Left lobe of liver (tissue), 2 donors: ENCODE data around the gene TGFB1I1. TPM values are rescaled to one million over a fixed set of nuclear protein-coding genes. Genes with fewer than 3 reads are reported as not detected.
"Not testable (repeated sequence)": the region's sequence is repeated elsewhere in the genome, so short reads cannot be mapped to it uniquely, and the experiment has no call there.

Experiments used
- ATAC-seq: fragments of 200-7000 bp; cut with Tn5 transposase; one replicate; pipeline ENCODE4 v1.9.1; 2020; ENCODE audit warnings: mild to moderate bottlenecking, moderate library complexity
- DNase-seq: peaks from one replicate; pipeline ENCODE4 v3.0.0-alpha.2; 2020; ENCODE audit warnings: low spot score
- total RNA-seq: library from RNA; stranded (reverse); gene quantifications from one replicate; pipeline ENCODE4 v1.2.1, GENCODE V29; 2021
- donor health status: DM: no; HTN: no; CAD: no; lungs with moderate emphysema.
- donor health status: DM: no; HTN: yes; CAD: no.

TGFB1I1 gene
- total RNA-seq, 1 donor from 2014 or later, result 3.1 TPM

DNA sequence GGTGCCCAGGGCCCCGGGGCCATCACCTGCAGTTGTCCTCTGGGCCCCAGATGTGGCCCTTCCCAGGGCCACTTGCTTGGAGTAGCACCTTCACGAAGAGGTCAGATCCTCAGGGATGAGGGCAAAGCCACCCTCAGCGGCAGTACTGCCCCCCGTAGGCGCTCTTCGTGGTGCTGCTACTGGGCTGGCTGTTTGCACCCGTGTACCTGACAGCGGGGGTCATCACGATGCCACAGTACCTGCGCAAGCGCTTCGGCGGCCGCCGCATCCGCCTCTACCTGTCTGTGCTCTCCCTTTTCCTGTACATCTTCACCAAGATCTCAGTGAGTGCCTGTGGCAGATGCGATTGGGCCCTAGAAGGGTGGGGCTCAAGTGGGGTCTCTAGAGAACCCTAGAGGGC lies 13.6 kb downstream of the TGFB1I1 start:
- no peak for DNase-seq
- ATAC-seq, result no peak

DNA sequence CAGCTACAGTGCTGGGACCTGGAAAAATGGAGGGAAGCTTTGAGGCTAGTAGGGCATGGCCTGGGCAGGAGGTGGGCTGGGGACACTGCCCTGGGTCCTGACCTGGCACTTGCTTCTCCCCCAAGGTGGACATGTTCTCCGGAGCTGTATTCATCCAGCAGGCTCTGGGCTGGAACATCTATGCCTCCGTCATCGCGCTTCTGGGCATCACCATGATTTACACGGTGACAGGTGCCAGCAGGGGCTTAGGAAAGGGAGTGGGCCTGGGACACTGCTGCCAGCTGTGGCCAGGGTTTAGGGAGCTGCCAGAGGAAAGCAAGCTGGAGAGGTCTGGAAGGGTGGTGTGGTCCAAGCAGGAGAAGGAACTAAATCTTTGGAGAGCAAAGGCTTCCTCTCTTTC lies 14.1 kb downstream of the TGFB1I1 start:
- ATAC-seq, result no peak

DNA sequence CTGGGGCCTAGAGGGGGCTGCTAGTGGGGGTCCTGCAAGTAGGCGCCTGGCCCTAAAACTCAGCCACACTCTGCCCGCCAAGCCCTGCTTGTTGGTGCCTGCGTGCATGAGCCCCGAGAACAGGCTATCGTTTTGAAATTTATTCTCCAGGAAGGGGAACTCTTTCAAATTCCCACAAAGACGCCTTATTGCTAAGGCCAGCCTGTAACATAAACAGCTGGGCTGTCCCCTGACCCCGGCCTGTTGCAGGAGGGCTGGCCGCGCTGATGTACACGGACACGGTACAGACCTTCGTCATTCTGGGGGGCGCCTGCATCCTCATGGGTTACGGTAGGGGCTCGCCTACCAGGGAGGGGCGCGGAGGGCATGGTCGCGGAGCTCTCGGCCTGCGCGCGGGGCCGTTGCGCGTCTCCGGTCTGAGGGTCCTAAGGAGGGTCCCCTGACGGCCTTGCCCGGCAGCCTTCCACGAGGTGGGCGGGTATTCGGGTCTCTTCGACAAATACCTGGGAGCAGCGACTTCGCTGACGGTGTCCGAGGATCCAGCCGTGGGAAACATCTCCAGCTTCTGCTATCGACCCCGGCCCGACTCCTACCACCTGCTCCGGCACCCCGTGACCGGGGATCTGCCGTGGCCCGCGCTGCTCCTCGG lies 15.2 kb downstream of the TGFB1I1 start:
- no peak for ATAC-seq
- DNase-seq, result no peak

More for the DNA sequence above, 14.1 kb downstream of the TGFB1I1 start:
- DNase-seq, result no peak

DNA sequence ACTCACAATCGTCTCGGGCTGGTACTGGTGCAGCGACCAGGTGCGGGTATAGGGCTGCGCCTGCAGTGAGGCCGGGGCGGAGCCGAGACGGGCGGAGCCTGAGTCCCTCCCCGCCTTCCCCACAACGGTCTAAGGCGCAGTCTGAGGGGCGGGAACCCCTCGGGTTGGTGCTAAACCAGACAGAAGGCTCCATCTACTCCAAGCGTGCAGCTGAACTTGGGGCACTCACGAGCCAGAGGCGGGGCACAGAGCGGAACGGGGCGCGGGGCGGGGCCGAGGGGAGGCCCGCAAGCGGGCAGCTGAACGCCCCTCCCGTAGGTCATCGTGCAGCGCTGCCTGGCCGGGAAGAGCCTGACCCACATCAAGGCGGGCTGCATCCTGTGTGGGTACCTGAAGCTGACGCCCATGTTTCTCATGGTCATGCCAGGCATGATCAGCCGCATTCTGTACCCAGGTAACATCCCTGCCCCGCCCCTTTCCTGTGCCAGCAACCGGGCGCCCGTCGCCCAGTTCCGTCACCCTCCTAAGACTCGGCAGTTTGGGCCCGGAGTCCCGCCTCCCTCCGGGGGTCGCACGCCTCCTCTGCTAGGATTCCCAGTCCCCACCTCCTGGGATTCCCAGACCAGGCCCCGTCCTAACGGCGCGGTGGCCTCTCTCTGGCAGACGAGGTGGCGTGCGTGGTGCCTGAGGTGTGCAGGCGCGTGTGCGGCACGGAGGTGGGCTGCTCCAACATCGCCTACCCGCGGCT lies 15.9 kb downstream of the TGFB1I1 start:
- ATAC-seq (peak; percentile 79), DNase-seq (peak; percentile 60)

DNA sequence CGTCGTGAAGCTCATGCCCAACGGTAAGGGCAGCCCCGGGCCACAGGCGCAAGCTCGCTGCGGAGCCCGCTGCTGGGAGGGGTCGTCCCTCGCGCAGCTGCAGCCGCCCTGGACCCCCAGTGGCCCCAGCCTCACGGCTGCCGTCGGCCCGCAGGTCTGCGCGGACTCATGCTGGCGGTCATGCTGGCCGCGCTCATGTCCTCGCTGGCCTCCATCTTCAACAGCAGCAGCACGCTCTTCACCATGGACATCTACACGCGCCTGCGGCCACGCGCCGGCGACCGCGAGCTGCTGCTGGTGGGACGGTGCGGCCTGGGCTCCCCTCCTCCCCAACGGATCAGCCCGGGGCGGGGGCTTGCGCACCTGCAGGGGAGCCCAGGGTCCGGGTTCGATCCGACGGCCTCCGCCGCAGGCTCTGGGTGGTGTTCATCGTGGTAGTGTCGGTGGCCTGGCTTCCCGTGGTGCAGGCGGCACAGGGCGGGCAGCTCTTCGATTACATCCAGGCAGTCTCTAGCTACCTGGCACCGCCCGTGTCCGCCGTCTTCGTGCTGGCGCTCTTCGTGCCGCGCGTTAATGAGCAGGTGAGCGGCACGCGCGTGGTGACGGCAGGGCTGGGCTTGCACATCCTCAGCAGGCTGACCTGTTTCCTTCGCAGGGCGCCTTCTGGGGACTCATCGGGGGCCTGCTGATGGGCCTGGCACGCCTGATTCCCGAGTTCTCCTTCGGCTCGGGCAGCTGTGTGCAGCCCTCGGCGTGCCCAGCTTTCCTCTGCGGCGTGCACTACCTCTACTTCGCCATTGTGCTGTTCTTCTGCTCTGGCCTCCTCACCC lies 16.7 kb downstream of the TGFB1I1 start:
- no peak for DNase-seq
- ATAC-seq, result peak; percentile 31

DNA sequence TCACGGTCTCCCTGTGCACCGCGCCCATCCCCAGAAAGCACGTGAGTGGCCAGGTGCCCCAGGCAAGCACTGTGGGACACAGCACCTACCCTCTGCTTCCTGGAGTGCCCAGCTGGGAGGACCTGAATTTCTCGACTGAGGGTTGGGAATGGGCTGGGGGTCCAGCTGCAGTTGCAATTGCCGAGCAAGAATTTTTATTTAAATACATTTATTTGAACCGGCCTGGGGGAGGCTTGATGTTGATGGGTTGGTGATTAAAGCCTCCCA lies 17.3 kb downstream of the TGFB1I1 start:
- ATAC-seq (peak; percentile 2), DNase-seq (no peak)

DNA sequence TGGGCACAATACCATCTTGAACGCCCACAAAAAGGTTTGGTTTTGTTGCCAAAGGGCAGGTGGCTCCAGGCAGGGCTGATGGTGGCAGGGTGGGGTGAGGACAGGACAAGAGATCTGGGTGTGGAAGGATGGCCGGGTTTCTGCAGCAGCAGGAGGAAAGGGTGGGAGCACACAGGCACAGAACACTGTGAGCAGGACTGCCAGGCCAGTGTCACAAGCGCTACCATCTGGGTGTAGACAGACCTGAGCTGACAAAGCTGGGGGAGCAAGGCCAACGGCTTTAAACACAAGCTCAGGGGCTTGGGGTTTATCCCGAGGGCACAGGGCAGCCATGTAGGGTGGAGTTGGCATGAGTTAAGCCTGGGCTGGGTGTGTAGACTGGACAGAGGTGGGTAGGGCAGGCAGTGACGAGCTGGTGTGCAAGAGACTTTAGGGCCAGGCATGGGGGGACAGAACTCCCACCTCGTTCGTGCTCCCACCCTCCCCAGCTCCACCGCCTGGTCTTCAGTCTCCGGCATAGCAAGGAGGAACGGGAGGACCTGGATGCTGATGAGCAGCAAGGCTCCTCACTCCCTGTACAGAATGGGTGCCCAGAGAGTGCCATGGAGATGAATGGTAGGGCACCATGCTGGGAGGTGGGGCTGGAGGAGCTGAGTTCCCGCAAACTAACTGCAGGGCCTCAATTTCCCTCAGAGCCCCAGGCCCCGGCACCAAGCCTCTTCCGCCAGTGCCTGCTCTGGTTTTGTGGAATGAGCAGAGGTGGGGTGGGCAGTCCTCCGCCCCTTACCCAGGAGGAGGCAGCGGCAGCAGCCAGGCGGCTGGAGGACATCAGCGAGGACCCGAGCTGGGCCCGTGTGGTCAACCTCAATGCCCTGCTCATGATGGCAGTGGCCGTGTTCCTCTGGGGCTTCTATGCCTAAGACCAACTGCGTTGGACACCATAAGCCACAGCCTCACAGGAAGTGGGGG lies 17.9 kb downstream of the TGFB1I1 start:
- DNase-seq (no peak), ATAC-seq (no peak)

DNA sequence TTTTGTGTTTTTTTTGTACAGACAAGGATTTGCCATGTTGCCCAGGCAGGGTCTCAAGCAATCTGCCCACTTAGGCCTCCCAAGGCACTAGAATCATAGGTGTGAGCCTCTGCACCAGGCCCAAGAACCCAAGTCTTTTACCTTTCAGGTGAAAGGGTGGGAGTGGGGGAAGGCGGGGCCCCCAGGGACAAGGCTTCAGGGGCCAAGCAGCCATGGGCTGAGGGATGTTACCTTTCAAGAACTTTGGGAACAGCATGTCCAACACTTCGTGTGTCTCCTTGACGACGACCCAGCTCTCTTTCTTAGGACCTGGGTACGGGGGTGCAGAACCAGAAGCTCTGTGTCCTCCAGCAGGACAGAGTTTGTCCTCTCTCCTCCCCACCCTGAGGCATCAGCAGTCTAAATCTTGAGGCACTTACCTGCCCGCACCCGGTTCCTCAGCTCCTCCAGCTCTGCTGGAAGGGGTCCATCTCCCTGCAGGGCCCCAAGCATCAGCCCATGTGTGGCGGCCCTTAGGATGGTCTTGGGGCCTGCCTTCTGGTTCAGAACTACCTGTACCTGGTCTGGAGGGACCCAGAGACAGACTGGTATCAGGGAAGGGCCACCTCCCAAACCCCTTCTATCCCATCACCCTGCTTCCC lies 19.9 kb downstream of the TGFB1I1 start:
- ATAC-seq (no peak), DNase-seq (no peak)

DNA sequence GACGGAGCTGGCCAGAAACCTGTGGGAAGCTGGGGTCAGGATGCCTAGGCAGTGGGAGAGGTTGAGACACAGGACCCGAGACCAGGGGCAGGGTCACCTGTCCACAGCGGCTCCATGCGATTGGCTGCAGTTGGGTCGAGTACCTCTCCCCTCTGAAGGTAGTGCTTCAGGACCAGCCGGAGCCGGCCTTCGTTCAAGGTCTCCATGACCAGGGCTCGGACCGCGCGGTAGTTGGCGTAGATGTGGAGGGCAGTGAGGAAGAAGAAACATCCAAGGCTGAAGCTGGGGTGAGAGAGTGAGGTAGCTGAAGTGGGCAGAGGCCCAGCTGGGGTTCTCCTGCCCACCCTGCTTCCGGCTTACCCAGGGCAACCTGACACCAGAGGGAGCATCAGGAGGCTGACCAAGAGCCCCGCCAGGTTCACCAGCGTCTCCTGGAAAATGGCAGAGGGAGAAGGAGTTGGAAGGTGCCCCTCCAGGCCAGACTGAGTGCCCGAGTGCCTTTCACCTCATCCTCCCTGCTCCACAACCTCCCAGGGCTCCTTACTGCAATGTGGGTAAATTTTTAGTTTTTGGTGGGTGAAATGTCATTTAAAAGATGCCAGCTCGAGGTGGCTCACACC lies 21.7 kb downstream of the TGFB1I1 start:
- DNase-seq (no peak), ATAC-seq (no peak)

DNA sequence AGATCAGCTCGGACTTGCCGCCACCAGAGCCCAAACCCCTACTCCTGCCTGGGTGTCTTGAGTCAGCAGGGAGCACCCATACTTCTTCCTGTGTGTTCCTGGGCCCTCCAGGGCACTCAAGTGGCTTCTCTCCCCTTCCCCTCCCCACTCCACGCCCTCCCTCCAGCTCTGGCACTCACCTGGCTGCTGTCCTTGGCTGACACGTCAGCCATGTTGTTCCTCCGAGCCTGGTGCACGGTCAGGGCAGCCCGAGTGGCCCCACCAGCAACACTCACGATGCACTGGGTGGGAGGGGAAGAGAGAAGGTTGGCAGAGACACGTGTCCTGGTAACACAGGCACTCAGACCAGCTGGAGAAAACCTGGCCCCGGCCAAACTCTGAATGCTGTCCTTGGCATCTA lies 24.7 kb downstream of the TGFB1I1 start:
- DNase-seq (no peak), ATAC-seq (no peak)

DNA sequence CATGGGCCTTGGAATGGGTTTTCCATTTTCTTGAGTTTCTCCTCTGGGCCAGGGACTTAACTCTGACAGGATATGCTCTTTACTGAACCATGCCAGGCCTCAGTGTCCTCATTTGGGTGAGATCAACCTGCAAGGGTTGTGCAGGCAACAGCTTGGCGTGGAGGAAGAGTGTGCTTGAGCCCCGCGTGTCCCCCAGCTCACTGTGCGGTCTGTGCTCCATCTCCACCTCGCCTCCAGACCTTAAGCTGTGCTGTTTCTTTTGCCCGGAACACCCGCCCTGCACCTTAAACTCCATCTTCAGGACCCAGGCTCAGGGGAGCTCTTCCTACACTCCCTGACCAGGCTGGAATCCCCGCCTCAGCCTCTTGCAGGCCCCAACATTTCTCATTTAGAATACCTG lies 26.5 kb downstream of the TGFB1I1 start:
- DNase-seq, result no peak
- ATAC-seq, result no peak

DNA sequence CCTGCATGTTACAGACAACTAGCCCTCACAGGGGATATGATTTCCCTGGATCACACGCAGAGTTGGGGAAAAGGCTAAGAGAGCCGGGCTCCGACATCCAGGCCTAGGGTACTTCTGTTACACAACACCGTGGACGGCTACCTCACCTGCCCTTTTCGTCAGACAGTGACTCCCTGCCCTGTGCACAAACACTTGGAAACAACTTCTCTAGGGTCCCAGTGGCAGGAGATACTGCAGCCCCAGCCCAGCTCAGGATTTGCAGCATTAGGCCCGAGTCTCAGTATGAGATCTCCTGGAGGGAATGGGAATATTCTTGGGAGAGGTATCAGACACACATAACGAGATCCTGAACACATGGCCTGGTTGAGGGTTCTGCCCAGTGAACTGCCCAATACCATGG lies 28.0 kb downstream of the TGFB1I1 start:
- ATAC-seq (no peak), DNase-seq (no peak)

DNA sequence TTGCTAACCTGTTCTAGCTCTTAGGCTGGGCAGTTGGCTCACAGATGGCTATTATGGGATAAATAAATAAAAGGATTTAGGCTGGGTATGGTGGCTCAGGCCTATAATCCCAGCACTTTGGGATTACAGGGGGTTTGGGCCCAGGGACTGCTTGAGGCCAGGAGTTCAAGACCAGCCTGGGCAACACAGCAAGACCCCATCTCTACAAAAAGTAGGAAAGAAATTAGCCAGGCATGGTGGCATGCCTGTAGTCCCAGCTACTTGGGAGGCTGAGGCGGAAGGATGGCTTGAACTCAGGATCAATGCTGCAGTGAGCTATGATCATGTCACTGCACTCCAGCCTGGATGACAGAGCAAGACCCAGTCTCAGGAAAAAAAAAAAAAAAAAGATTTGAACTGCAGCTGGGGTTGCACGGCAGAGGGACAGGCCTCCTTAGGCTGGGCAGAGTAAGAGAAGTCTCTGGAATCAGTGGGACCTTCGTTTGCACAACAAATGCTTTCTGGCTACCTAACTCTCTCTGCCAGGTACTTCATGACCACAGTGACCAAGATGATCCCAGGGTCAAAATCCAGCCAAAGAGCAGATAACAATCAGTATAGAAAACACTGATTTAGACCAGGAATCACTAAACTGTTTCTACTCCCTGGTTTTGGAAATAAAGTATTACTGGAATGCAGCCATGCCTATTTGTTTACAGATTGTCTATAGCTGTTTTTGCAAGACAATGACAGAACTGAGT lies 29.4 kb downstream of the TGFB1I1 start:
- ATAC-seq (peak; percentile 89), DNase-seq (peak; percentile 84)

DNA sequence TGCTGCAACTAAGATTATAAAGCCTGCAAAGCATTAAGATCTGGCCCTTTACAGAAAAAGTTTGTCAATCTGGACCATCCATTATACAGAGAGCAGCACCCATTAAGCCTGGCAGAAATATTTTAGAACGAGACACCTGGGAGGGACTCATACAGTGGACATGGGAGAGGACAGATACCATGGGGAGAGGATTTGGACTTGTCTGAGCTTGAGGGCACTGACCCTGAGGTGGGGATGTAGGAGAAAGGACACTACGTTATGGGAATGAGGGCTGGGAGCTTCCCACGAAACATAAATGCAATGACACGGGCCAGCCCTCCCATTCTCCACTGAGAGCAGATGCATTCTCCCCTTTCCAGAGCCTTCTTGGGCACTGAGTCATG lies 30.0 kb downstream of the TGFB1I1 start:
- DNase-seq, result no peak
- ATAC-seq, result peak; percentile 74

DNA sequence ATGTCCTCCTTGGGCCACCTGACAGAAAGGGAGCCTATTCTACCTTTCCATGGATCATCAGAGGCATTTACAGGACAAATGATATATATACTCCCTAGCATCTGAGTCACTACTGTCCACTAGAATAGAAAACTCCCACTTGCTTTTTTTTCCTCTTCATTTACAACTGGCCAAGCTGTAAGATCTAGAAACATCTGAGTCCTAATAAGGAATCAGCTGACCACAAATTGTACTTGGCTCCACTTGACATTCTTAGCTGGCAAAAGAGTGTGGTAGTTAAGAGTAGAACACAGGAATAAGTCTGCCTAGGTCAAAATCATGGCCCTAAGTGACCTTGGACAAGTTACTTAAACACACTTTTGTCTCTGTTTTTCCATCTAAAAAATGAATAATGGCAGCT lies 31.0 kb downstream of the TGFB1I1 start:
- ATAC-seq (no peak), DNase-seq (no peak)

DNA sequence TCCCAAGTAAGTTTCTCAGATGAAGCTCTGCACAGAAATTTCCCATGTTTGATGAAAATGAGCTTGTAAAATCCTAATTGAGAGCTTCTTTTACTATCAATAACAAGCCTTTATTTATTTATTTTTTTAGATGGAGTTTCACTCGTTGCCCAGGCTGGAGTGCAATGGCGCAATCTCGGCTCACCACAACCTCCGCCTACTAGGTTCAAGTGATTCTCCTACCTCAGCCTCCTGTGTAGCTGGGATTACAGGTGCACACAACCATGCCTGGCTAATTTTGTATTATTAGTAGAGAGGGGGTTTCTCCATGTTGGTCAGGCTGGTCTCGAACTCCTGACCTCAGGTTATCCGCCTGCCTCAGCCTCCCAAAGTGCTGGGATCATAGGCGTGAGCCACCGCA lies 31.6 kb downstream of the TGFB1I1 start:
- ATAC-seq, DNase-seq: not testable (repeated sequence)

DNA sequence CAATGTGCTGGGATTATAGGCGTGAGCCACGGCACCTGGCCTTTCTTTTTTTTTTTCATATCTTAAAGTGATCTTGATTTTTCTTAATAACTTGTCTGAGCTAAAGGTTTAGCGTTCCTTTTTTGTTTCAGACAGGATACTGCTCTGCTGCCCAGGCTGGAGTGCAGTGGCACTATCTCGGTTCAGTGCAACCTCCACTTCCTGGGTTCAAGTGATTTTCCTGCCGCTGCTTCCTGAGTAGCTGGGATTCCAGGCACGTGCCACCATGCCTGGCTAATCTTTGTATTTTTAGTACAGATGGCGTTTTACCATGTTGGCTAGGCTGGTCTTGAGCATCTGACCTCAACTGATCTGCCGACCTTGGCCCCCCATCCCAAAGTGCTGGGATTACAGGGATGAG lies 32.2 kb downstream of the TGFB1I1 start:
- ATAC-seq (no peak), DNase-seq (no peak)

DNA sequence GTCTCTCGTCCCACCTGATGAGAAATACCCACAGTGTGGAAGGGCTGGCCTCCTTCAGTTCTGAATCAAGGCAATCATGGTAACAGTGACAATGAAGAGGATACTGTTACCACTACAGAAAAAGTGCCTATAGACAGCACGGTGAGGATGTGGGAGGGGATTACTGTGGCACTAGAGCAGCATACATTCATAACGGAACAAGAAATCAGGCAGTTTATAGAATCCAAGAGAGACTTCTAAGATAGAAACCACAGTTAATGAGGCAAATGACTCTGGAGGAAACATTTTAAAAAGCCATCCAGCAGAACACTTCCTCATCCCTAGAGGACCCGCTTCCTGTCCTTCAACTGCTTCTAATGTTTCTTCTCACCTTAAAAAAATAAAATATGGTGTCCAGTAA lies 33.5 kb downstream of the TGFB1I1 start:
- ATAC-seq, result no peak

DNA sequence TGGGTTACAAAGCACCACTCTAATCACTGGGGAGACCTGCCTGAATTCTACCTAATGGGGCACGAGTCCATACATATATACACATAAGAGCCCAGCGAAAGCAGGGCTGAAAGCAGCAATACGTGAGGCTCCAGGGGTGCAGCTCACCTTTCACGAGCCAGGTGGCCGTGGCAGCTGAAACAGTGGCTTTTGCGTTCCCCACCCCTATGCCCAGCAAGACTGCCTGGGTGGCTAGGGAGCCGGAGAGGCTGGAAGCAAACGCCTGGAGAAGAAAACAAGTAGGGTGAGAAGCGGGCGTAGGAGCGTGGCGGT lies 35.6 kb downstream of the TGFB1I1 start:
- DNase-seq, result no peak
- ATAC-seq, result peak; percentile 9

More for the DNA sequence above, 33.5 kb downstream of the TGFB1I1 start:
- DNase-seq, result no peak
